Activated CD8-positive, alpha-beta memory T cell treated with anti-CD3 and anti-CD28 coated beads, Interleukin-2, amount 50 U/mL, for 24 hours (primary cell): ENCODE data around the gene CCNQ.
A peak's percentile ranks its signal among the peaks of the same experiment; 100 is the strongest.

Experiments
- DNase-seq: peaks from one replicate; pipeline ENCODE4 v3.0.0-alpha.2; 2020; ENCODE audit errors: extremely low read depth

The CCNQ gene

GRCh38 chrX:153539171-153539978 lies 59.6 kb downstream of the CCNQ start:
- DNase-seq = peak; percentile 3

- no peak for DNase-seq
Measured at GRCh38 chrX:153538424-153538823, 60.5 kb downstream of the CCNQ start.
